IMR-90 (cell line): ENCODE data around the gene ROBO2.

Experiments
- BHLHE40 ChIP-seq: fragments of 150-350 bp; IDR thresholded peaks from 2 replicates; pipeline ENCODE4 v1.6.1; 2016; ENCODE audit warnings: mild to moderate bottlenecking, low read depth, low read length
- CEBPB ChIP-seq: IDR thresholded peaks from 2 replicates; pipeline ENCODE4 v1.6.1; 2012; ENCODE audit warnings: low read depth, low read length, improper control_type of control experiment
- NFE2L2 ChIP-seq: fragments of 150-350 bp; IDR thresholded peaks from 2 replicates; pipeline ENCODE4 v1.6.1; 2016; ENCODE audit warnings: low read depth, mild to moderate bottlenecking, low read length
- POLR2A ChIP-seq: IDR thresholded peaks from 2 replicates; pipeline ENCODE4 v1.6.1; 2012; ENCODE audit warnings: mild to moderate bottlenecking, low read depth, low read length
- RCOR1 ChIP-seq: IDR thresholded peaks from 2 replicates; pipeline ENCODE4 v1.6.1; 2012; ENCODE audit warnings: mild to moderate bottlenecking, low read length, improper control_type of control experiment; ENCODE audit not compliant: insufficient replicate concordance
- SMC3 ChIP-seq: fragments of 150-350 bp; IDR thresholded peaks from 2 replicates; pipeline ENCODE4 v1.6.1; 2016; ENCODE audit warnings: low read depth, mild to moderate bottlenecking, antibody characterized with exemption, low read length, moderate library complexity
- TF ChIP-seq, protein P1 (sequence below): conservative IDR thresholded peaks from 2 replicates; pipeline ENCODE4 v1.5.1; 2012; ENCODE audit warnings: mild to moderate bottlenecking, low read depth, low read length, improper control_type of control experiment

DNA sequence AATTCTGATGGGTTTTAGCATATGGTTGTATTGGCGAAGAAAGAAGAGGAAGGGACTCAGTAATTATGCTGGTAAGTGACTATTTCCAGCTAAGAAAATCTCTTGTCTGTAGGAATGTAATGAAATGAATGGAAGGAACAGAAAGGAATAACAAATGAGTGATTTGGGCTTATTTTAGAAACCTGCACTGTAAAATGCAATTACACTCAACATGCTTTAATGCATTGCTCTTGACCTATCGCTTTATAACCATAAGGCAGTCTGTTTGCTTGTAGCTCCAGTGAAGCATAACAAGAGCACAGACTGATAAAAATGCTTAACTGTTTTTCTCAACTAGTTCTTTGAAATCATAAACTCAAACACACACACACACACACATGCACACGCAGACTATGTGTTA, 549.0 kb downstream of the ROBO2 start:
- TF ChIP-seq, protein P1, sequence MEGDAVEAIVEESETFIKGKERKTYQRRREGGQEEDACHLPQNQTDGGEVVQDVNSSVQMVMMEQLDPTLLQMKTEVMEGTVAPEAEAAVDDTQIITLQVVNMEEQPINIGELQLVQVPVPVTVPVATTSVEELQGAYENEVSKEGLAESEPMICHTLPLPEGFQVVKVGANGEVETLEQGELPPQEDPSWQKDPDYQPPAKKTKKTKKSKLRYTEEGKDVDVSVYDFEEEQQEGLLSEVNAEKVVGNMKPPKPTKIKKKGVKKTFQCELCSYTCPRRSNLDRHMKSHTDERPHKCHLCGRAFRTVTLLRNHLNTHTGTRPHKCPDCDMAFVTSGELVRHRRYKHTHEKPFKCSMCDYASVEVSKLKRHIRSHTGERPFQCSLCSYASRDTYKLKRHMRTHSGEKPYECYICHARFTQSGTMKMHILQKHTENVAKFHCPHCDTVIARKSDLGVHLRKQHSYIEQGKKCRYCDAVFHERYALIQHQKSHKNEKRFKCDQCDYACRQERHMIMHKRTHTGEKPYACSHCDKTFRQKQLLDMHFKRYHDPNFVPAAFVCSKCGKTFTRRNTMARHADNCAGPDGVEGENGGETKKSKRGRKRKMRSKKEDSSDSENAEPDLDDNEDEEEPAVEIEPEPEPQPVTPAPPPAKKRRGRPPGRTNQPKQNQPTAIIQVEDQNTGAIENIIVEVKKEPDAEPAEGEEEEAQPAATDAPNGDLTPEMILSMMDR = no peak
- TF ChIP-seq POLR2A = no peak
- no peak for TF ChIP-seq RCOR1
- TF ChIP-seq BHLHE40 = no peak
- no peak for TF ChIP-seq NFE2L2
- no peak for TF ChIP-seq CEBPB
- no peak for TF ChIP-seq SMC3
